ENCODE data around the gene PTCD3. TPM values are rescaled to one million over a fixed set of nuclear protein-coding genes. Genes with fewer than 3 reads are reported as not detected.

Gene PTCD3
- total RNA-seq, 1 experiment from 2014 or later = 94.7 TPM

GRCh38 chr2:86138736-86139625, 32.9 kb downstream of the PTCD3 start:
- no peaks in the 10 kb centered on the region for H3K4me1 ChIP-seq (ENCODE audit: insufficient read depth, low read length)
- TF ChIP-seq EZH2phosphoT487 (IDR thresholded peaks at IDR 0.05; ENCODE audit: borderline replicate concordance, low read length) = no peak
- TF ChIP-seq CTCF (conservative IDR thresholded peaks at IDR 0.05; ENCODE audit: low read depth, low read length) = no peak
- no peak for TF ChIP-seq EZH2 (IDR thresholded peaks at IDR 0.05; ENCODE audit: low read length, unreplicated experiment)
- intact Hi-C loops (cut with micrococcal nuclease) = no loop called here
- peaks cover 72% of the 10 kb centered on the region for H3K36me3 ChIP-seq (ENCODE audit: low read depth, low read length)
- POLR2A ChIA-PET (ENCODE audit: unreplicated experiment) = no interaction called here
- no TSS peak for BruUV-seq (replicated peaks)
- no peak overlapping the region for H2AFZ ChIP-seq (ENCODE audit: low read length)
- no peaks in the 10 kb centered on the region for H3F3A ChIP-seq (ENCODE audit: low read length, unreplicated experiment)
- DNase-seq = no peak
- H3K9ac ChIP-seq (ENCODE audit: low read length) = no peak overlapping the region
- H3K79me2 ChIP-seq (ENCODE audit: low read length) = no peaks in the 10 kb centered on the region
- CTCF ChIA-PET = no interaction called here
- no peak for ATAC-seq
- H3K4me2 ChIP-seq (ENCODE audit: low read length) = no peak overlapping the region
- no peak overlapping the region for H3K4me3 ChIP-seq (ENCODE audit: low read length)
- no peak overlapping the region for H3K27ac ChIP-seq (ENCODE audit: low read length)
- no peaks in the 10 kb centered on the region for H3K9me3 ChIP-seq (ENCODE audit: low read length)
- H3K9me2 ChIP-seq (replicated peaks; ENCODE audit: low read length) = no peaks in the 10 kb centered on the region
- no peaks in the 10 kb centered on the region for H4K20me1 ChIP-seq (ENCODE audit: low read length)
- no peaks in the 10 kb centered on the region for H3K27me3 ChIP-seq (ENCODE audit: low read length)

- CTCF ChIA-PET = no interaction called here
- TF ChIP-seq EZH2phosphoT487 (IDR thresholded peaks at IDR 0.05; ENCODE audit: borderline replicate concordance, low read length) = no peak
- TF ChIP-seq CTCF (conservative IDR thresholded peaks at IDR 0.05; ENCODE audit: low read depth, low read length) = no peak
- TF ChIP-seq EZH2 (IDR thresholded peaks at IDR 0.05; ENCODE audit: low read length, unreplicated experiment) = no peak
- no peak overlapping the region for H3K4me2 ChIP-seq (ENCODE audit: low read length)
- no peaks in the 10 kb centered on the region for H3K9me3 ChIP-seq (ENCODE audit: low read length)
- peaks cover 72% of the 10 kb centered on the region for H3K36me3 ChIP-seq (ENCODE audit: low read depth, low read length)
- no TSS peak for BruUV-seq (replicated peaks)
- no peak for ATAC-seq
- POLR2A ChIA-PET (ENCODE audit: unreplicated experiment) = no interaction called here
- intact Hi-C loops (cut with micrococcal nuclease) = loop anchor here (10.0 kb wide), 1 partner anchor 235 kb away; no protein-coding TSS in a partner anchor
- no peaks in the 10 kb centered on the region for H3K79me2 ChIP-seq (ENCODE audit: low read length)
- no peak overlapping the region for H3K4me3 ChIP-seq (ENCODE audit: low read length)
- H3K27me3 ChIP-seq (ENCODE audit: low read length) = no peaks in the 10 kb centered on the region
- H2AFZ ChIP-seq (ENCODE audit: low read length) = no peak overlapping the region
- H3K27ac ChIP-seq (ENCODE audit: low read length) = no peak overlapping the region
- H4K20me1 ChIP-seq (ENCODE audit: low read length) = no peaks in the 10 kb centered on the region
- H3K9me2 ChIP-seq (replicated peaks; ENCODE audit: low read length) = no peaks in the 10 kb centered on the region
- H3F3A ChIP-seq (ENCODE audit: low read length, unreplicated experiment) = no peaks in the 10 kb centered on the region
- H3K4me1 ChIP-seq (ENCODE audit: insufficient read depth, low read length) = no peaks in the 10 kb centered on the region
- DNase-seq = no peak
- H3K9ac ChIP-seq (ENCODE audit: low read length) = no peak overlapping the region
These were observed 33.9 kb downstream of the PTCD3 start for GRCh38 chr2:86139981-86140380.

- DNase-seq = no peak
- no peak overlapping the region for H3K9ac ChIP-seq (ENCODE audit: low read length)
- intact Hi-C loops (cut with micrococcal nuclease) = loop anchor here (10.0 kb wide), 1 partner anchor 234 kb away; no protein-coding TSS in a partner anchor
- H3K27ac ChIP-seq (ENCODE audit: low read length) = no peak overlapping the region
- H3K36me3 ChIP-seq (ENCODE audit: low read depth, low read length) = peaks cover 69% of the 10 kb centered on the region
- BruUV-seq (replicated peaks) = no TSS peak
- no peak overlapping the region for H3K4me2 ChIP-seq (ENCODE audit: low read length)
- H3K27me3 ChIP-seq (ENCODE audit: low read length) = no peaks in the 10 kb centered on the region
- ChIA-PET CTCF (no interaction called here), POLR2A (ENCODE audit: unreplicated experiment) (interaction anchor here (0.6 kb wide), 1 partner anchor 35 kb away, joined by 3 read pairs; the partner anchor contains the start of genes POLR1A and PTCD3)
- no peak for ATAC-seq
- H2AFZ ChIP-seq (ENCODE audit: low read length) = no peak overlapping the region
- no peaks in the 10 kb centered on the region for H4K20me1 ChIP-seq (ENCODE audit: low read length)
- H3K79me2 ChIP-seq (ENCODE audit: low read length) = no peaks in the 10 kb centered on the region
- TF ChIP-seq EZH2 (IDR thresholded peaks at IDR 0.05; ENCODE audit: low read length, unreplicated experiment) = no peak
- TF ChIP-seq CTCF (conservative IDR thresholded peaks at IDR 0.05; ENCODE audit: low read depth, low read length) = no peak
- TF ChIP-seq EZH2phosphoT487 (IDR thresholded peaks at IDR 0.05; ENCODE audit: borderline replicate concordance, low read length) = no peak
- H3K4me3 ChIP-seq (ENCODE audit: low read length) = no peak overlapping the region
- H3K9me2 ChIP-seq (replicated peaks; ENCODE audit: low read length) = no peaks in the 10 kb centered on the region
- no peaks in the 10 kb centered on the region for H3K9me3 ChIP-seq (ENCODE audit: low read length)
- no peaks in the 10 kb centered on the region for H3K4me1 ChIP-seq (ENCODE audit: insufficient read depth, low read length)
- H3F3A ChIP-seq (ENCODE audit: low read length, unreplicated experiment) = no peaks in the 10 kb centered on the region
These were observed 34.9 kb downstream of the PTCD3 start for GRCh38 chr2:86140969-86141392.
